GM23248 (cell line): ENCODE data around the gene MOGAT3. TPM values are rescaled to one million over a fixed set of nuclear protein-coding genes. Genes with fewer than 3 reads are reported as not detected.

ENCODE experiments used
- DNase-seq: peaks from one replicate; pipeline ENCODE4 v3.0.0-alpha.2; 2015
- H2AFZ ChIP-seq: fragments of 200-600 bp; sonication (generic); 2 replicates; pipeline ENCODE4 v1.6.1; 2016; ENCODE audit warnings: antibody characterized with exemption
- H3F3A ChIP-seq: fragments of 200-600 bp; sonication (generic); 2 replicates; pipeline ENCODE4 v1.6.1; 2016; ENCODE audit warnings: mild to moderate bottlenecking, antibody characterized with exemption, mixed run types; ENCODE audit not compliant: insufficient read depth
- H3K27ac ChIP-seq: fragments of 200-600 bp; sonication (generic); 2 replicates; pipeline ENCODE4 v1.5.1; 2016; ENCODE audit warnings: mild to moderate bottlenecking
- H3K27me3 ChIP-seq: fragments of 200-600 bp; sonication (generic); replicated peaks from 2 replicates; pipeline ENCODE4 v1.6.1; 2016; ENCODE audit warnings: mild to moderate bottlenecking; ENCODE audit not compliant: insufficient read depth
- H3K36me3 ChIP-seq: fragments of 200-600 bp; sonication (generic); 2 replicates; pipeline ENCODE4 v1.6.1; 2016; ENCODE audit warnings: low read depth, mild to moderate bottlenecking
- H3K4me1 ChIP-seq: fragments of 200-600 bp; sonication (generic); 2 replicates; pipeline ENCODE4 v1.6.1; 2016; ENCODE audit warnings: mild to moderate bottlenecking; ENCODE audit not compliant: insufficient read depth
- H3K4me2 ChIP-seq: fragments of 200-600 bp; sonication (generic); one replicate; pipeline ENCODE4 v1.6.1; 2016; ENCODE audit warnings: mild to moderate bottlenecking; ENCODE audit not compliant: unreplicated experiment
- H3K4me3 ChIP-seq: fragments of 200-600 bp; sonication (generic); 2 replicates; pipeline ENCODE4 v1.5.1; 2016; ENCODE audit warnings: mild to moderate bottlenecking
- H3K79me2 ChIP-seq: fragments of 200-600 bp; sonication (generic); 2 replicates; pipeline ENCODE4 v1.6.1; 2016; ENCODE audit warnings: mild to moderate bottlenecking; ENCODE audit not compliant: insufficient read depth
- H3K9ac ChIP-seq: fragments of 200-600 bp; sonication (generic); 2 replicates; pipeline ENCODE4 v1.6.1; 2016; ENCODE audit warnings: mild to moderate bottlenecking
- H3K9me2 ChIP-seq: fragments of 200-600 bp; sonication (generic); 2 replicates; pipeline ENCODE4 v1.6.1; 2016; ENCODE audit warnings: mixed run types, mild to moderate bottlenecking, moderate library complexity; ENCODE audit not compliant: insufficient read depth
- H3K9me3 ChIP-seq: fragments of 200-600 bp; sonication (generic); one replicate; pipeline ENCODE4 v1.6.1; 2017; ENCODE audit warnings: low read depth
- H4K20me1 ChIP-seq: fragments of 200-600 bp; sonication (generic); 2 replicates; pipeline ENCODE4 v1.6.0; 2016; ENCODE audit not compliant: insufficient read depth
- EZH2 ChIP-seq: fragments of 200-600 bp; sonication (generic); IDR thresholded peaks from 2 replicates; pipeline ENCODE4 v1.6.1; 2018; ENCODE audit warnings: antibody characterized with exemption, mild to moderate bottlenecking; ENCODE audit not compliant: insufficient read depth, poor library complexity, severe bottlenecking
- EZH2phosphoT487 ChIP-seq: fragments of 200-600 bp; sonication (generic); IDR thresholded peaks from 2 replicates; pipeline ENCODE4 v1.6.1; 2018; ENCODE audit warnings: antibody characterized with exemption, moderate library complexity, mild to moderate bottlenecking, low read depth; ENCODE audit not compliant: insufficient read depth
- WGBS, 2 experiments: methylation state at CpG; one replicate each; pipeline ENCODE4 v1.1.6; 2015 to 2017; ENCODE audit warnings: low lambda C conversion rate in 2 of 2, low coverage in 1 of 2; ENCODE audit errors: missing lambda C conversion rate in 2 of 2; 5-methylcytosine and 5-hydroxymethylcytosine counted together
- in situ Hi-C: fragments of 300-500 bp; cut with MboI; formaldehyde crosslinking; loops from 2 replicates; pipeline ENCODE4 v1.15.0; 2020
- polyA plus RNA-seq: library from polyadenylated mRNA; unstranded; fragments of >200 nt; fragmentation: Nextera tagmentation; extraction: Ambion mirVana; gene quantifications from 2 replicates; pipeline ENCODE4 v1.2.1, GENCODE V29; 2016
- total RNA-seq: library from RNA; depleted of rRNA; stranded (reverse); fragments of >200 nt; shearing (Covaris generic); gene quantifications from 2 replicates; pipeline ENCODE4 v1.2.3, GENCODE V29; 2014

MOGAT3 gene
- total and polyA plus RNA-seq, 2 experiments from 2014 or later: not detected

- TF ChIP-seq EZH2phosphoT487 (no peak), EZH2 (no peak)
- H4K20me1 ChIP-seq: no peaks in the 10 kb centered on the region
- H3K79me2 ChIP-seq: no peaks in the 10 kb centered on the region
- no peaks in the 10 kb centered on the region for H3K9me3 ChIP-seq
- H3K9ac ChIP-seq: no peak overlapping the region
- no peak overlapping the region for H3K27ac ChIP-seq
- WGBS, 2 experiments: 60 to 66% methylated on average over 9 to 14 of the region's 14 CpGs
- in situ Hi-C loops: no loop called here
- no peak for DNase-seq
- no peak overlapping the region for H2AFZ ChIP-seq
- H3K4me1 ChIP-seq: no peaks in the 10 kb centered on the region
- no peaks in the 10 kb centered on the region for H3K9me2 ChIP-seq
- no peaks in the 10 kb centered on the region for H3F3A ChIP-seq
- no peak overlapping the region for H3K4me3 ChIP-seq
- no peaks in the 10 kb centered on the region for H3K36me3 ChIP-seq
- no peak overlapping the region for H3K4me2 ChIP-seq
- H3K27me3 ChIP-seq: peaks cover 26% of the 10 kb centered on the region; the same call in 1 of the 2 replicates
Measured at GRCh38 chr7:101198476-101198875, 2.4 kb downstream of the MOGAT3 start.

DNA sequence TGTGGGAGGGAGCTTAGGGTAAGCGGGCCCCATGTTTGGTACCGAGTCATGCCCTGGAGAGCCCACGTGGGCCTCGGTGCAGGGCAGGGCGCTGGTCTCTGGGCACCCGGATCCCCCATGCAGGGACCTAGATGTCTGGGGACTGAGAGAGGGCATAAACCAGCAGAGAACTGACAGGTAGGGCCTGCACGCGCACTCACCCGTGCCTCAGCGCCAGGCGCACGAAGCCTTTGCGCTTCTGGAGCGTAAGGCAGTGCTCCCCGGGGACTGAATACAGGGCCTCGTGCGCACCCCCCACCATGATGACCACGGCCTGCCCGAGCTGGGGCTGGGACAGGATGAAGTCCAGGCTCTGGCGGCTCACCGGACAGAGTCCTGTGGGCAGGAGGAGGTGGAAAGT is 2.8 kb downstream of the MOGAT3 start:
- no peak for TF ChIP-seq EZH2
- no peak for TF ChIP-seq EZH2phosphoT487
- Histone ChIP-seq H3K27me3 (peaks cover 26% of the 10 kb centered on the region; the same call in 1 of the 2 replicates), H3K4me3 (no peak overlapping the region), H3K27ac (no peak overlapping the region), H3F3A (no peaks in the 10 kb centered on the region), H2AFZ (no peak overlapping the region), H4K20me1 (no peaks in the 10 kb centered on the region), H3K36me3 (no peaks in the 10 kb centered on the region), H3K4me1 (no peaks in the 10 kb centered on the region), H3K9me3 (no peaks in the 10 kb centered on the region), H3K79me2 (no peaks in the 10 kb centered on the region), H3K4me2 (no peak overlapping the region), H3K9ac (no peak overlapping the region), H3K9me2 (no peaks in the 10 kb centered on the region)
- in situ Hi-C loops: no loop called here
- DNase-seq: no peak
- 72 to 78% methylated on average over 6 to 20 of the region's 21 CpGs for WGBS, 2 experiments

DNA sequence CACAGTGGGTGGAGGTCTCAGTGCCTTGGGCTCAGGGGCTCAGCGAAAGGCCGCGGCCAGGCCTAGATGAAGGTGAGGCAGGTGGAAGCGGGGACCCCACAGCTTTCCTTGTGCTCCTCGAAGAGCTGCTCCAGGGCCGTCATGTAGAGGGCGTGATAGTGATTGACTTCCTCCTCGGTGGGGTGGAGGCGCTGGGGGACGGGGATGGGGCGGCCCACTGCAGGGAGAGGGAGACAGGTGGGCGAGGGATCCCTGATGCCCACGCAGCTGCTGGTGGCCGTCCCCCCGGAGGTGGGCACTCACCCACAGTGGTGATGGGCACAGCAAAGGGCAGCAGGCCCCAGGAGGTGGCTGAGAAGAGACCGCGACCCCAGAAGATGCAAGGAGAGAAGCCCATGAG is 5.0 kb downstream of the MOGAT3 start:
- DNase-seq: no peak
- 78 to 80% methylated on average over 9 to 16 of the region's 17 CpGs for WGBS, 2 experiments
- no peaks in the 10 kb centered on the region for H3K36me3 ChIP-seq
- no peak for TF ChIP-seq EZH2phosphoT487
- H3K27ac ChIP-seq: no peak overlapping the region
- peaks cover 7% of the 10 kb centered on the region; the same call in 1 of the 2 replicates for H3K27me3 ChIP-seq
- H3K4me2 ChIP-seq: no peak overlapping the region
- H4K20me1 ChIP-seq: no peaks in the 10 kb centered on the region
- no peak overlapping the region for H2AFZ ChIP-seq
- in situ Hi-C loops: no loop called here
- no peaks in the 10 kb centered on the region for H3F3A ChIP-seq
- H3K9me3 ChIP-seq: no peaks in the 10 kb centered on the region
- H3K79me2 ChIP-seq: no peaks in the 10 kb centered on the region
- no peaks in the 10 kb centered on the region for H3K9me2 ChIP-seq
- no peak overlapping the region for H3K4me3 ChIP-seq
- H3K9ac ChIP-seq: no peak overlapping the region
- no peaks in the 10 kb centered on the region for H3K4me1 ChIP-seq

DNA sequence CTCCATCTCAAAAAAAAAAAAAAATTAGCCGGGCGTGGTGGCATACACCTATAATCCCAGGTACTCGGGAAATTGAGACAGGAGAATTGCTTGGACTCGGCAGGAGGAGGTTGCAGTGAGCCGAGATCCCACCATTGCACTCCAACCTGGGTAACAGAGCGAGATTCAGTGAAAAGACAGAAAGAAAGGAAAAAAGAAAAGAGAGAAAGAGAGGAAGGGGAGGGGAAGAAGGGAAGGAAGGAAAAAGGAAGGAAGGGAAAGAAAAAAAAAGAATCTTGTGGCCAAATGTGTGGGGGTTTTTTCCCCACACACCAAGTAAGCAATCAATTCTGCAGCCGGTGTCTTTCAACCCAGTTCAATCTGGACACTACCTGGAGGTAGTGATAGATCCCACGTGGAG is 11.7 kb downstream of the MOGAT3 start:
- Histone ChIP-seq H3K79me2 (no peaks in the 10 kb centered on the region), H3K9ac (no peak overlapping the region), H3K36me3 (no peaks in the 10 kb centered on the region), H3K27me3 (no peaks in the 10 kb centered on the region), H2AFZ (no peak overlapping the region), H3K9me2 (no peaks in the 10 kb centered on the region), H4K20me1 (no peaks in the 10 kb centered on the region), H3K4me2 (no peak overlapping the region), H3F3A (peaks cover 13% of the 10 kb centered on the region; the same call in 1 of the 2 replicates), H3K4me3 (no peak overlapping the region), H3K4me1 (no peaks in the 10 kb centered on the region), H3K27ac (no peak overlapping the region), H3K9me3 (no peaks in the 10 kb centered on the region)
- 74 to 75% methylated on average over 8 of the region's 8 CpGs for WGBS, 2 experiments
- no peak for DNase-seq
- TF ChIP-seq EZH2 (no peak), EZH2phosphoT487 (no peak)
- in situ Hi-C loops: no loop called here
